TTC549 (cell line): Measurements from ENCODE around the gene CFAP251.
A peak's percentile ranks its signal among the peaks of the same experiment; 100 is the strongest.
"Not testable (repeated sequence)": the region's sequence is repeated elsewhere in the genome, so short reads cannot be mapped to it uniquely, and the experiment has no call there.

Experiments used
- FAIRE-seq: peaks from 2 replicates; lab custom pipeline; 2012; peaks lifted over from hg19 to GRCh38; lab: Jason Lieb, UNC

Gene CFAP251, protein sequence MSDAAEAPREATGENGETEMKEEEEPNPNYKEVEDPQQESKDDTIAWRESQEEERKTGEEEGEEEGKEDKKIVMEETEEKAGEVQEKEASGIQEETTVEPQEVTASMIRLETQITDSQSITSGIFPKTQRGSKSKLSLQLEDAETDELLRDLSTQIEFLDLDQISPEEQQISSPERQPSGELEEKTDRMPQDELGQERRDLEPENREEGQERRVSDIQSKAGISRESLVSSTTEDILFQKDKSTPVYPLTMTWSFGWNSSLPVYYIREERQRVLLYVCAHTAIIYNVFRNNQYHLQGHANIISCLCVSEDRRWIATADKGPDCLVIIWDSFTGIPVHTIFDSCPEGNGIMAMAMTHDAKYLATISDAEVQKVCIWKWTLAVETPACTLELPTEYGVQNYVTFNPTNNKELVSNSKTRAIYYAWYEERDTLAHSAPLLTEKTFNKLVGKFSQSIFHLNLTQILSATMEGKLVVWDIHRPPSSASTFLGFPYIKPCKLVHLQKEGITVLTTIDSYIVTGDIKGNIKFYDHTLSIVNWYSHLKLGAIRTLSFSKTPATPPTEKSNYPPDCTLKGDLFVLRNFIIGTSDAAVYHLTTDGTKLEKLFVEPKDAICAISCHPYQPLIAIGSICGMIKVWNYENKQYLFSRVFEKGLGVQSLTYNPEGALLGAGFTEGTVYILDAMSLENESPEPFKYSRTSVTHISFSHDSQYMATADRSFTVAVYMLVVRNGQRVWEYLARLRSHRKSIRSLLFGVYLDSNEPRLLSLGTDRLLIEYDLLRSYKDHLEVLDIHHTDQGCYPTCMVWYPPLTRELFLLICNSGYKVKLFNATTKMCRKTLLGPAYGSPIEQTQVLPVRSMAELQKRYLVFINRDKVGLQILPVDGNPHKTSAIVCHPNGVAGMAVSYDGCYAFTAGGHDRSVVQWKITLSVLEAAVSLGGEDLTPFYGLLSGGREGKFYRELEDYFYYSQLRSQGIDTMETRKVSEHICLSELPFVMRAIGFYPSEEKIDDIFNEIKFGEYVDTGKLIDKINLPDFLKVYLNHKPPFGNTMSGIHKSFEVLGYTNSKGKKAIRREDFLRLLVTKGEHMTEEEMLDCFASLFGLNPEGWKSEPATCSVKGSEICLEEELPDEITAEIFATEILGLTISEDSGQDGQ

DNA sequence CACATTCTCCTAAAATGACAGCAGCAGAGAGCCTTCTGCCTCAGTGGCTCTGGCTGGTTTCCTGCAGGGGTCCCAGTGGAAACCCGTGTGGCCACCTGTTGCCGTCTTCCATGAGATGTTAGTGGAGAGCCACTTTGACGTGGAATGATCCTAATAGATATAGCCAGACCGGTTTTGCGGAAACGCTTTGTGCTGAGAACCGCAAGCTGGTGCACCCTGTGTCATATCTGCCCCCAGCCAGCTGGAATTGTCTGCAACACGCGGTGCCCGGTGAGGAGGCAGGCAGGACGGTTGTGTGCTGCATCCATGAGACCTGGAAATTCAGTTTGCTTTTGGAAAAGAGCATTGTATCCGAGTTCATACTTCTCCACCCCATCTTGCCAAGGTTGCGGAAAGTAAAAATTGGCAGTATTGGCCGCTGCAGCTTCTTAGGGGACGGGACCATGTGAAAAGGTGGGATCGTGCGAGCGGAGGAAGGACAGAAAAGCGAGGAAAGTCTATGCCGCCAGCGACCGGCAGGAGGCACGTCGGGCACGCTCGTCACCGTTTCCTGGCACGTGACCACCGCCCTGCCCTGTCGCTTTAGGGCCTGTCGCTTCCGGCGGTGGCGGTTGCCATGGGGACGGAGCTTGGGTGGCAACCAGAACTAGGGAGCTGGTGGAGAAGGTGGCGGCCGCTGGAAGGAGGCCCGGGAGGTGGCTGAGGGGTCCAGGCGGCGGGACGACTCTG lies at the start of gene CFAP251:
Gene CFAP251, plus strand, starts transcription at position 643 of the 729 bp plus-strand sequence. CDS start 2,714 bp downstream, outside the sequence.
- FAIRE-seq, result no peak

DNA sequence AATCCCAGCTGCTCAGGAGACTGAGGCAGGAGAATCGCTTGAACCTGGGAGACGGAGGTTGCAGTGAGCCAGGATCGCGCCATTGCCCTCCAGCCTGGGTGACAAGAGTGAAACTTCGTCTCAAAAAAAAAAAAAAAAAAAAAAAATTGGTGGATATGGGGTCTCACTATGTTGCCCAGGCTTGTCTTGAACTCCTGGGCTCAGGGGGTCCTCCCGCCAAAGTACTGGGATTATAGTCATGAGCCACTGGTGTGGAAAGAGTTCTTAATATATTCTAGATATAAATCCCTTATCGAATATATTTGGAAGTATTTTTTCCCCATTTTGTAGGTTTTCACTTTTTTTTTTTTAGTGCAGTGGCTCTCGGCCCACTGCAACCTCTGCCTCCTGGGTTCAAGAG lies 49.2 kb upstream of the CFAP251 start:
- not testable (repeated sequence) for FAIRE-seq

DNA sequence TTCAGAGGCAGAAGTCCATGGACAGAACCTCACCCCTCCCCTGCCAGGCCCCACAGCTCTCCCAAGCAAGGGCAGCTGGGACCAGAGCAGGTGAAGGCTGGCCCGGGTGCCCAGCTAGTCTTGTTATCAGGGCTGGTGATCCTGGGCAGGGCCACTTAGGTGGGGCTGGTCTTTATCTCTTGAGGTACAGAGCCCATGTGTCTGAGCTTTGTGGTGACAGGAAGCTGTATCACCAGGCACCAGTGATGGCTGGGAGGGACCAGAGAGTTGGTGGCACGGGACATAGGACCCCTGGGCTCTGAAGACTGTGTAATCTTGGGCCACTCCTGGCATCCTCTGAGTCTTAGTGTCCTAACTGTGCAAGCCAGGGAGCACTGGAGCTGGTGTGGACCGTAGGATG lies 46.9 kb upstream of the CFAP251 start:
- no peak for FAIRE-seq

DNA sequence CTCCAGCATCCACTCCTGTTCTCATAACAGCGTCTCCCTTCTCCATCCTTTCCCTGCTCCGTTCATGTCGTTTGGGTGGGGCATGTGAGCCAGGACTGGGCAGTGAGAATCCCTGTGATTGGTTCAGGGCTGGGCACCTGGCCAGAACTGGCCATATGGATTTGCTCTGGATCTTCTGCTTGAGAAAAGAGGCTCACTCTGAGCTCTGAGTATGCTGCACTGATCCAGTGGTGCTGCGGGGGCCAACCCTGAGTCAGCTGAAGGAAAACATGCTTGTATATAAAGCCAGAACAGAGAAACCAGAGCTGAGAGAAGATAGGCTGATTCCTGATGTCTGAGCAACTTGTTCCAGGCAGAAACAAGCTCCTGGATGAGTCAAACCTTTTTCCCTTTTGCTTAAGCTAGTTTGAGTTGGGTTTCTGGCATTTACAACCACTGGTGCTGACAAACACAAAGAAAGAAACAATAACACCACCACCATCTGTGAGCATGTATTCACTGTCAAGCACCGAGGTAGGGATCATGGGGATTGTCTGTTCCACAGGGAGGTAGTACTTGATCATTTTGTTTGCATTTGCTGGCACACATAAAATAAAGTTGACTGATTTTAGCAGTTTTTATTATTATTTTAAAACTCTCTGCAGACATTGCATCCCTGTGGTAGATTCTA lies 45.7 kb upstream of the CFAP251 start:
- no peak for FAIRE-seq

DNA sequence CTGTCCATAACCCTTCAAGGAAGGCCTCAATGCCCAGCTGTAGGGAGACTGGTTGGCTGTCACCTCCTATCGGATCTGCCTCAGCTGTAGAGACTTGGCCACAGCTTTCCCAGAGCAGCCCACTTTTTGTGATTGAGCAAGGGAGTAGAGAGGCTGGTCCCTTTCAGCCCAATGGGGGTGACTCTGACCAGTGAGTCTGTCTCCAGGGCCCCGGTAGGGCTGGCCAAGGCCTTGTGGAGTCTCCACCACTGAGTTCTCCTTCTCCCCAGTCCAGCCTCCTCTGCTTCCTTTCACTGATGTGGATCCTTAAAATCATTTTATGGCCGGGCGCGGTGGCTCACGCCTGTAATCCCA lies 45.2 kb upstream of the CFAP251 start:
- FAIRE-seq, result no peak

DNA sequence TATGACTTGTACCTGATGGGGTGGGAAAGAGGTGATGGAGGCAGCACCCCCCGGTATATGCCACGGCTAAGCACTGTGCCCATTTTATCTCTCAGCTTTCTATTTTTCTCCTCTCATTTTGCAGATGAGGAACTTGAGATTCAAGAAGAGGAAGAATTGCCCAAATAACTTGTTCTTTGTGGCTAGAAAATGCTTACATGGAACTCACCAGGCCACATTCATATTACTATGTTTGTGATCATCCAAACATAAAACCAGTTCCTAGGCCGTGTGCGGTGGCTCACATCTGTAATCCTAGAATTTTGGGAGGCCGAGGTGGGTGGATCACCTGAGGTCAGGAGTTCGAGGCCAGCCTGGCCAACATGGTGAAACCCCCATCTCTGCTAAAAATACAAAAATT lies 44.3 kb upstream of the CFAP251 start:
- no peak for FAIRE-seq

DNA sequence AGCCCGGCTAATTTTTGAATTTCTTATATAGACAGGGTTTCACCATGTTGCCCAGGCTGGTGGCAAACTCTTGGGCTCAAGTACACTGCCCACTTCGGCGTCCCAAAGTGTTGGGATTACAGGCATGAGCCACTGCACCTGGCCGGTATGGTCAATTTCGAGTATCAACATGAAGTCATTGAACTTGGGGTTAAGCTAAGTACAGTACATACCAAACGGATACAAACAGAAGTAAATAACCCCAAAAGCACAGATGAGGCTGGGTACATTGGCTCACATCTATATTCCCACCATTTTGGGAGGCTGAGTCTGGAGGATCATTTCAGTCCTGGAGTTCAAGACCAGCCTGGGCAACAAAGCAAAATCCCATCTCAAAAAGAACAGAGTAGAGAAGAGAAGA lies 42.8 kb upstream of the CFAP251 start:
- FAIRE-seq, result no peak

DNA sequence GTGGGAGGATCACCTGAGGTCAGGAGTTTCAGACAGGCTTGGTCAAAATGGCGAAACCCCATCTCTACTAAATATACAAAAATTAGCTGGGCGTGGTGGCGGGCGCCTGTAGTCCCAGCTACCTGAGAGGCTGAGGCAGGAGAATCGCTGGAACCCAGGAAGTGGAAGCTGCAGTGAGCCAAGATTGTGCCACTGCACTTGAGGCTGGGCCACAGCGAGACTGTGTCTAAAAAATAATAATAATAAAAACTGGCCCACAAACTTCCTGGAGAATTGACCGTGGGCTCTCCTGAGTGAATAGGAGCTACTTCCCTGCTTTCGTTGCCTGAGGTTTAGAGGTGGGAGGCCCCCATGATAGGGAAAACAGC lies 42.3 kb upstream of the CFAP251 start:
- not testable (repeated sequence) for FAIRE-seq

DNA sequence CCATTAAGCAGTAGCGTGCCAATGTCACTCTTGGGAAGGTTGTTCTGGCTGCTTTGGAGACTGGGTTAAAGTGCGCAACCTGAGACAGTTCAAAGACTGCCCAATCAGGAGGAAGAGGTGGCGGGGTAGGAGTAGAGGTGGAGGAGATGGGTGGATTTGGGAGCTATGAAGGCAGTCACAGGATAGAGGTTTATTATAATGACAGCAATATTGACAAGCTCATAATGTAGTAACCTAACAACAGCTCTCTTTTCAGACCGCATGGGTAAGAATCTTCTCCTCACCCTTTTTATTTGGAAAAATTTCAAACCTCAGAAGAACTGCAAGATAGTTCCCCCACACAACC lies 35.1 kb upstream of the CFAP251 start:
- no peak for FAIRE-seq

DNA sequence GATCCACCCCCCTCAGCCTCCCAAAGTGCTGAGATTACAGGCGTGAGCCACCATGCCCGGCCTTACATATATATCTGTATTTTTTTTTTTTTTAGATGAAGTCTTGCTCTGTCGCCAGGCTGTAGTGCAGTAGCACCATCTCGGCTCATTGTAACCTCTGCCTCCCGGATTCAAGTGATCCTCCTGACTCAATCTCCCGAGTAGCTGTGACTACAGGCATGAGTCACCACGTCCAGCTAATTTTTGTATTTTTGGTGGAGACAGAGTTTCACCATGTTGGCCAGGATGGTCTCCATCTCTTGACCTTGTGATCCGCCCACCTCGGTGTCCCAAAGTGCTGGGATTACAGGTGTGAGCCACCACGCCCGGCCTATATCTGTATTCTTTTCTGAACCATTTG lies 33.3 kb upstream of the CFAP251 start:
- not testable (repeated sequence) for FAIRE-seq

DNA sequence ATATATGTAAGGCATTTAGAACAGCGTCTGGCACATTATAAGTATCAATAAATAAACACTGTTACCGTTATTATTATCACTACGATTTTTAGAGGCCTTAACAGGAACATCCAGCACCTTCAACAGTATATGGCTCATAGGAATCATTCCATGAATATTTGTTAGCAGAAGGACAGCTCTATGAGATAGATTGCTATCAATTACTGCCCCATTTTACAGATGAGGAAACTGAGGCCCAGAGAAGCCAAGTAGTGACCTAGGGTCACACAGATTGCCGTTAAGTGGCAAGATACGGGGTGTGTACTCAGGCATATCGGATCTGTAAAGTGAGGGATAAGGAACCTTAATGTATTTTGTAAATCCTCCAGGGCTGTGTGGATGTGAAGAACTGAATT lies 30.3 kb upstream of the CFAP251 start:
- FAIRE-seq, result no peak

DNA sequence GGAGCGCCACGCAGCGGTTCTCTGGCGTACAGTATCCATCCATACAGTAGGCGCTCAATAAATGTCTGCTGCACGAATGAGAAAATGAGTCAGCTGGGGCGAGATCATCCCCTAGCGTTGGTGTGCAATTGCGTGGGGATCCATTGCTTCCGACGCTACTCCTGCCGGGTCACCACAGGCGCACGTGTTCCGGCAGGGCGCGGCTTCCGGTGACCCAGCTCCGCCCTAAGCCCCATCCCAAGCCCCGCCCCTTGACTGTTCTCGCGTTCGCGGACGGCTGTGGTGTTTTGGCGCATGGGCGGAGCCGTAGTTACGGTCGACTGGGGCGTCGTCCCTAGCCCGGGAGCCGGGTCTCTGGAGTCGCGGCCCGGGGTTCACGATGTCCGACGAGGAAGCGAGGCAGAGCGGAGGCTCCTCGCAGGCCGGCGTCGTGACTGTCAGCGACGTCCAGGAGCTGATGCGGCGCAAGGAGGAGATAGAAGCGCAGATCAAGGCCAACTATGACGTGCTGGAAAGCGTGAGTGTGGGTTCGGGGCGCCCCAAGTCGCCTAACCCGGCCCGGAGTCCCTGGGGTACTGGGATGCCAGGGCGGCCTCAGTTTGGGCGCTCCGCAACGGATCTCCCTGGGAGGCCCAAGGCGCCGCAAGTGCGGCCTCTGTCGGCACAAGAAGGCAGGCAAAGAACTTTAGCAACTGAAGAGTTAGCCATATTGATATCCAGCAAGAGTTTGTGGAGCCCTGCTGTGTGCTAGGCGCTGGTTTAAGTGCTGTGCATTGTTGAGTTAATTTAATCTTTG lies 29.7 kb upstream of the CFAP251 start, which contains the start of gene PSMD9:
Gene PSMD9, plus strand, starts transcription at position 313 of the 796 bp plus-strand sequence. Its CDS starts 67 bp downstream, at position 380.
- FAIRE-seq, result peak; percentile 88

DNA sequence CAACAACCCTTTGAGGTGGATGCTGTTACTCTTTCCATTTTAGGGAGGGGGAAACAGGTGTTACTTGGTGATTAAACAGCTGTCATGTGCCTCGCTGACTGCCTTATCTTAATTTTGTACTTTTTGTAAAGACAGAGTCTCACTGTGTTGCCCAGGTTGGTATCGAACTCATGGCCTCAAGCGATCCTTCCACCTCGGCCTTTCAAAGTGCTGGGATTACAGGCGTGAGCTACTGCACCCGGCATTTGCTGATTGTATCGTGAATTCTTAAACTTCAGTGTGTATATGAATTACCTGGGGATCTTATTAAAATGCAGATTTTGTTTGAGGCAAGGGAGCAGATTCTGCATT lies 29.1 kb upstream of the CFAP251 start:
- no peak for FAIRE-seq

DNA sequence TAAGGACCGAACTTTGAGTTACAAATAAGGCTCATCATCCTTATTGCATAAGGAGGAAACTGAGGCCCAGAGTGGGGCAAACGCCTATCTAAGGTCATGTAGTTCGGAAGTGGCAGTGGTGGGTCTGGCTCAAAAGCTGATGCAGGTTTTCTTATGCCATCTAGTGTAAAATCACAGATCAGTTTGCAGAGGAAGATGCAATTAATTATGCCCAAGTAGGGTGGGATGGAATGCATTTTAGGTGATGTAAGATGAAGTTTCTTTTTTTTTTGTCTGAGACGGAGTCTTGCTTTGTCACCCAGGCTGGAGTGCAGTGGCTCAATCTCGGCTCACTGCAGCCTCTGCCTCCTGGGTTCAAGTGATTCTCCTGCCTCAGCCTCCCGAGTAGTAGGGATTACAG lies 28.7 kb upstream of the CFAP251 start:
- FAIRE-seq, result not testable (repeated sequence)

DNA sequence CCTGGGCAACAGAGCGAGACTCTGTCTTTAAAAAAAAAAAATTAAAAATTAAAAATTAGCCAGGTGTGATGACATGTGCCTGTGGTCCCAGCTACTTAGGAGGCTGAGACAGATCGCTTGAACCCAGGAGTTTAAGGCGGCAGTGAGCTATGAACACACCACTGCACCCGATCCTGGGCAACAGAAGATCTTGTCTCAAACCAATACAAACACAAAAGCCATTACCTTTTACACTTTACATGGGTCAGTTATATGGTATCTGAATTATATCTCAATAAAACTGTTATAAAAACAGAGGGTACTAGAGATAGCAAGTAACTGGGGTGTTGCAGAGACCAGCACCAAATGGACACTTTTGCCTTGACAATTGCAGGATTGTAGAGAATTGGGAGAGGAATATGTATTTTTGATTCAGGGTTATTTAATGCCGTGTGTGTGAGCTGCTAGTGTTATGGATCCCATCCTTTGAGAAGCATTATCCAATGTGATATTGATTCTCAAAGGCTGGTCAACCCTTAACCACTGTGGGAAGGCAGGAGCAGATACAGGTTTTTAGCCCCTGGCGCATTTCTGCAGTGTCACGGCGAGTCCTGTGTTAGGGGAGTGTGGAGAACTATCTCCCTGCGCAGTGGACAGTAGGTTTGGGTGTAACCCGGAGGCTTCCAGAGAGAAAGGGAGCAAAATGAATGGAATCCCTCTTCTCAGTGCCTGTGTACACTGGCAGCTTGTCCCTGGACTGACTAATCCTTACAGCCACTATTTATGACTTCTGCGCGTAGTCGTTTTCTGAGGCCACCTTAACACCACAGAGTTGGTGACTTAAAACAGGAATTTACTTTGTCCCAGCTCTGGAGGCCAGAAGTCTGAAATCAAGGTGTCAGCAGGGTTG lies 25.5 kb upstream of the CFAP251 start:
- no peak for FAIRE-seq

DNA sequence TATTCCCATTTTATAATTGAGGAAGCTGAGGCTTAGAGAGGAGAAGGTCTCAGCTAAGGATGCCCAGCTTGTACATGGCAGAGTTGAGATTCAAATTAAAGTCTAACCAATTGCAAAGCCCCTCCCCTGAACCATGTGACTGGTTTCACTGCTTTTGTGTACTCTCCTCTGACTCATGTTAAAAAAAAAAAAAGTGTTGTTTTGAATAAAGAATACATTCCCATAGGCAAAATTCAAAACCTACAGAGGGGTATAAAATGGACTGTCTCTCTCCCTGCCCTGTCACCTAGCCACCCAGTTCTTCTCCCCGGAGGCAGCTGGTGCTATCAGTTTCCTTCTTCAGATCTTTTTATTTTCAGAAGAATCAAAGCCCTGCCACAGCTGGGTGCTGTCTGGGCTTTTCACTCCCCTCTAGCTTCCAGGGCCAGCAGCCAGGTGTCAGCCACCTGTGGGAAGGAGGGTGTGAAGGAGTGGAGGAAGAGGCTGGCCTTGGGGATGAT lies 24.4 kb upstream of the CFAP251 start:
- no peak for FAIRE-seq

DNA sequence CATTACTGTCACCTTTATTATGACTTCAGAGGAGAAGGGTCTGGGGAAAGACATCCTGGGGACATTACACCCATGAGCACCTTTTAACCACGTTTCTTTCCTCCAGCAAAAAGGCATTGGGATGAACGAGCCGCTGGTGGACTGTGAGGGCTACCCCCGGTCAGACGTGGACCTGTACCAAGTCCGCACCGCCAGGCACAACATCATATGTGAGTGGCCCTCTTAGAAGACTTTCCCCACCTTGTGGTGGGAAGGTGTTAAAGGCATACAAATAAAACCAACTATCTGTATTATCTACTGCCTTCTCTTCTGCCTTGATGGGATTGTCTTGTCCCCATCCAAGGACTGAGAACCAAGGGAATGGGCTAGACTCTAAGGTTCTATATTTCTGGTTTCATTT lies 23.8 kb upstream of the CFAP251 start:
- FAIRE-seq, result no peak

DNA sequence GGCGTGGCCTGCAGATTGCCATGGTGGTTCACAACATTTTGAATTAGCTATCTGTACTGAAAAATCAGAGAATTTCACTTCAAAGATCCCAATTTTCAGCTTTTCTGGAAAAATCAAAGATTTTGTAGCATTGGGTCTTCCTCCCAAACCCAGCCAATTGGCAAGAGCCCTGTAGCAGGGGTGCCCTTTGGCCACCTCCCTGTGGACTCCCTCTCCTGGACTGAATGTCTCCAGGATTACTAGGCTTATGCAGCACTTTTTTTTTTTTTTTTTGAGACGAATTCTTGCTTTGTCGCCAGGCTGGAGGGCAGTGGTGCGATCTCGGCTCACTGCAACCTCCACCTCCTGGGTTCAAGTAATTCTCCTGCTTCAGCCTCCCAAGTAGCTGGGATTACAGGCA lies 20.1 kb upstream of the CFAP251 start:
- FAIRE-seq, result no peak

DNA sequence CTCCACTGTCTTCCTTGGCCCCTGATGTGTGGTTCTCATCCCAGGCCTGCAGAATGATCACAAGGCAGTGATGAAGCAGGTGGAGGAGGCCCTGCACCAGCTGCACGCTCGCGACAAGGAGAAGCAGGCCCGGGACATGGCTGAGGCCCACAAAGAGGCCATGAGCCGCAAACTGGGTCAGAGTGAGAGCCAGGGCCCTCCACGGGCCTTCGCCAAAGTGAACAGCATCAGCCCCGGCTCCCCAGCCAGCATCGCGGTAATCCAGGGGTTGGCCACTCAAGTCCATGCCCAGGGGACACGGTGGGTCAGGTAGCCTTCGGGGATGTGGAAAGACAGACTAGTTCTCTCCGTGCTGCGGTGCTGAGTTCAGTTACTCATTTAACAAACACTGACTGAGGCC lies 18.8 kb upstream of the CFAP251 start:
- no peak for FAIRE-seq

DNA sequence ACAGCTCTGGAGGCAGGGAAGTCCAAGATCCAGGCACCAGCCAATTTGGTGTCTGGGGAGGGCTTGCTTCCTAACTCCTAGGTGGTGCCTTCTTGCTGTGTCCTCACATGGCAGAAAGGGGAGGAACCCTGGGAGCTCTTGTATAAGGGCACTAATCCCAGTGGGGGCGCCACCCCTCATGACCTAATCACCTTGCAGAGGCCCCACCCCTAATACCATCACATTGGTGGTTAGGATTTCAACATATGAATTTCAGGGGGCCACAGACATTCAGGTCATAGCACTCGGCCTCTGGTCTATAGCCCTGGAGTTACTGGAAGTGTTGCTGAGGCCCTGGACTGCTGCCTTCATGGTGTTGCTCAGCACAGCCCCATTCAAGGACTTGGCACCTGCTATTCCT lies 15.2 kb upstream of the CFAP251 start:
- FAIRE-seq, result no peak
